Mucosa of descending colon (tissue), 3 donors: ENCODE data around the gene SLC16A4. TPM values are rescaled to one million over a fixed set of nuclear protein-coding genes. Genes with fewer than 3 reads are reported as not detected.
A peak's percentile ranks its signal among the peaks of the same experiment; 100 is the strongest.

Experiments used
- ATAC-seq: fragments of 200-7000 bp; cut with Tn5 transposase; one replicate; pipeline ENCODE4 v1.9.1; 2020; ENCODE audit warnings: mild to moderate bottlenecking, moderate library complexity
- DNase-seq, 3 donors: peaks; one replicate each; pipeline ENCODE4 v3.0.0-alpha.2; 2020
- H3K36me3 ChIP-seq: fragments of 200-600 bp; one replicate; pipeline ENCODE4 v1.8.0; 2021; ENCODE audit warnings: low read depth, mild to moderate bottlenecking
- H3K4me1 ChIP-seq: fragments of 200-600 bp; one replicate; pipeline ENCODE4 v1.8.0; 2021; ENCODE audit warnings: low read depth, mild to moderate bottlenecking
- H3K4me3 ChIP-seq: fragments of 200-600 bp; one replicate; pipeline ENCODE4 v1.8.0; 2021; ENCODE audit warnings: mild to moderate bottlenecking
- H3K9me3 ChIP-seq: fragments of 200-600 bp; one replicate; pipeline ENCODE4 v1.8.0; 2021; ENCODE audit warnings: mild to moderate bottlenecking
- CTCF ChIP-seq: fragments of 200-600 bp; IDR thresholded peaks from one replicate; pipeline ENCODE4 v1.8.0; 2022; ENCODE audit warnings: antibody characterized with exemption, mild to moderate bottlenecking
- intact Hi-C, 2 donors: fragments of 100-400 bp; cut with DNase I in 1 of 2; cut with micrococcal nuclease in 1 of 2; formaldehyde crosslinking; loops; one replicate each; pipeline versions ENCODE4 v1.11.0 to v1.11.1; 2022; cut with DNase I, micrococcal nuclease
- total RNA-seq, 3 donors: library from RNA; stranded (reverse); fragmentation: NEBNext Ultra II Directional in 2 of 3; extraction: Animal tissue kit (Norgen Biotek cat#: 25700) in 2 of 3; gene quantifications; one replicate each; pipeline versions ENCODE4 v1.2.1 to v1.2.4, GENCODE V29; 2021 to 2023
- donor health status: DM: no; HTN: no; CAD: no; lungs with moderate emphysema.
- donor health status: DM: no; HTN: no; CAD: no.
- donor health status: DM: no; HTN: yes; CAD: no.

Gene SLC16A4
- total RNA-seq, 3 donors from 2014 or later, result 0.67 to 4.4 (median 1.8) TPM

GRCh38 chr1:110319332-110320167 lies 71.3 kb downstream of the SLC16A4 start:
- peak; percentile 27 for ATAC-seq
- Histone ChIP-seq H3K4me1 (no peaks in the 10 kb centered on the region), H3K36me3 (no peaks in the 10 kb centered on the region), H3K9me3 (no peaks in the 10 kb centered on the region), H3K4me3 (no peak overlapping the region)
- TF ChIP-seq CTCF, result no peak
- intact Hi-C loops, result no loop called here
- no peak for DNase-seq

DNA sequence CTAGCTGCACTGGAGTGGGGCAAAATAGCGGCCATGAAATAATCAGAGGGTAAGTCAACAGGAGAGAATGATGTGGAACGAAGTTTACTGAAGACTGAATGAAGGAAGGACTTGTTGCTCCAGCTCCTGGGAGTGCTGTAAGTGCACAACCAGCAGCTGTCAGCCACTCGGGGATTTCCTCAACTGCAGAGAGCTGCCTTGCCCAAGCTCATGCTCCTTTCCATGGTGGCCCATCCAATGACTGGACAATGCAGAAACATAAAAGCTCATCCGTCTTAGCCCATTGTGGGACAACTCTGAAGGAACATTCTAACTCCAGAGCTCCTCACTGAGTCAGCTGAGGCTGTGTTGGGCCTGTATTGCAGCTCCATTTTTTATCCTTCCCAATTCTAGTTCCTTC lies 72.8 kb downstream of the SLC16A4 start:
- TF ChIP-seq CTCF, result no peak
- intact Hi-C loops, result no loop called here
- H3K9me3 ChIP-seq, result no peaks in the 10 kb centered on the region
- no peaks in the 10 kb centered on the region for H3K36me3 ChIP-seq
- H3K4me1 ChIP-seq, result no peaks in the 10 kb centered on the region
- ATAC-seq (no peak), DNase-seq (no peak)
- H3K4me3 ChIP-seq, result no peak overlapping the region

GRCh38 chr1:110316735-110317134 lies 74.1 kb downstream of the SLC16A4 start:
- intact Hi-C loops, result no loop called here
- no peak for ATAC-seq
- Histone ChIP-seq H3K4me3 (no peak overlapping the region), H3K36me3 (no peaks in the 10 kb centered on the region), H3K9me3 (no peaks in the 10 kb centered on the region), H3K4me1 (peaks cover 8% of the 10 kb centered on the region)
- DNase-seq, result no peak
- TF ChIP-seq CTCF, result no peak

Other genes with a start within 250 kb of the SLC16A4 start
- gene SLC6A17, start 240.5 kb downstream of the SLC16A4 start, total RNA-seq, result under 1 TPM; 0.06 to 0.73 (median 0.10) TPM
- gene KCNC4, start 180.7 kb downstream of the SLC16A4 start, total RNA-seq, result 10 to 100 TPM in 1 of 3 donors, 1 to 10 TPM in 2; 4.9 to 12.8 (median 8.0) TPM
- 10 to 100 TPM; 24.1 to 29.0 (median 26.7) TPM for gene RBM15, start 51.6 kb downstream of the SLC16A4 start, total RNA-seq
- gene LAMTOR5, start 16.7 kb upstream of the SLC16A4 start, total RNA-seq, result 100 to 1,000 TPM in 2 of 3 donors, 10 to 100 TPM in 1; 95.3 to 114 (median 108) TPM
- not detected for gene PROK1, start 60.1 kb upstream of the SLC16A4 start, total RNA-seq
- gene KCNA10, start 128.1 kb upstream of the SLC16A4 start, total RNA-seq, result not detected
- gene KCNA2, start 215.3 kb upstream of the SLC16A4 start, total RNA-seq, result 1 to 10 TPM in 1 of 3 donors, under 1 TPM in 2; 0.12 to 4.7 (median 0.46) TPM